EH (cell line): ENCODE measurements around the gene CDX1.
A peak's percentile ranks its signal among the peaks of the same experiment; 100 is the strongest.

Source experiments
- DNase-seq: peaks from one replicate; pipeline ENCODE4 v3.0.0-alpha.2; 2015; ENCODE audit warnings: low read depth

Gene CDX1

GRCh38 chr5:150163547-150164059 is 3.0 kb upstream of the CDX1 start:
- DNase-seq = peak; percentile 33

DNA sequence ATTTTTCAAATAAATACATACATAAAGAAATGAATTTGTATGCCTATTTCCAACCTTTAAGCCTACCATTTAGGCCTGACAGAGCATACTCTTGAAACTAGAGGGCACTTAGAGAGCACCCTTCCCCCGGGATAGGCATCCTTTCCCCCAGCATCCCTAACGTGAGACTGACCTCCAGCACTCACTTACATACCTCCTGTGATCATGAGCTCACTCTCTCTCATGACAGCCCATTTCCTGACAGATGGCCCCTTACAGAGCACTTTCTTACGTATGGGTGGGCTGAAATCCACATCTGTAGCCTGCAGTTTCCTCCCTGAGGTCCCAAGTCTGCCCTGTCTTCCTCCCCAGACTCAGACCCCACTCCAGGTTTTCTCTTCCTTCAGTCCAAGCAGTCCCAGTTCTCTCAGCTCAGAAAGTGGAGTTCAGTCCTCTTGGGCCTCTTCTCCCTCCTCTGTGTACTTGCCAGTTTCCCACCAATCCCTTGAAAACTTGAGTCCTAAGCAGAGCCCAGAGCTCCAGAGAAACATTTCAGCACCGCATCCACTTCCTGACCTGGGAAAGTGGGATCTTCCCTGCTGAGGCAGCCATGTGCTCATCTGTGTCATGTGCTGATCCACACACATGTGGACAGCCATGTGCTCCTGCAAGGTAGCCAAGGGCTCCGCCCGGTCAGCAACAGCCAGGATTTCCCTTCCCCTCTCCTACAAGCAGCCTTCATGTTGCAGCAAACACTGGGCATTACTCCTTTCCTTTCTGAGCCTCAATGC is 2.2 kb upstream of the CDX1 start:
- peak; percentile 25 for DNase-seq

- DNase-seq = no peak
Observed at GRCh38 chr5:150166037-150166649, 435 bp upstream of the CDX1 start.

DNA sequence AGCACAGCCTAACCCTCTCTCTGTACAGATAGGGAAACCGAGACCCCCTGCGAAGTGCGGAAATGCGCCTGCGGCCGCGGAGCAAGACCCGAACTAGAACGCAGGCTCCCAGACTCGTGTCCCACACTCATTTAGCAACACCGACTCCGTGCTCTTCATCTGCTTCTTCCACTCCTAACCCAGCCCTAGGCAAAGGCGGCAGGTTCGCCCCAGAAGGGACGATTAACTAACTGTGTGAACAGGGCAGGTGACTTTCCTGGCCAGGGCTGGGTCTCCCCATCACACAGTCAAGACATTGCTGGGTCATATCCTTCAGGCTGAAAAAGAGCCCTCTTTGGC is 903 bp downstream of the CDX1 start:
- no peak for DNase-seq

DNA sequence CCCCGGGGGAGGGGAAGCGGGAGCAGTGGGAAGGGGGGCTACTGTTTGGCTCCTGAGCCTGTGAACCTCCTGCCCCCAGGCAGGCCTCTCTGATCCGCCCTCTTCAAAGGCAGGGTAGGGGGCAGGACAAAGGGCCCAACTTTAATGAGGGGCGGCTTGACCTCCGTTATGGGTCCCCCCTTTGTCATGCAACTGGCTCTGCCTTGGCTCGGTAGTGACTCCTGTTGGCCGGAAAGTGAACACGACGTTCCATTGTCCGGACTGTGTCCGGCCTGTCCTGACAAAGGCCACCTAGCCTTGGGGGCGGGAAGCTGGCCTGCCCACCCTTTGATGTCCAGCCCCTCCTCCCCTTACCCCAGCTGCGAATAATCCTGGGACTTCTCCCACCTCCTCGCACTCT is 1.3 kb downstream of the CDX1 start:
- no peak for DNase-seq

- no peak for DNase-seq
Observed at GRCh38 chr5:150168864-150169263, 2.3 kb downstream of the CDX1 start.

DNA sequence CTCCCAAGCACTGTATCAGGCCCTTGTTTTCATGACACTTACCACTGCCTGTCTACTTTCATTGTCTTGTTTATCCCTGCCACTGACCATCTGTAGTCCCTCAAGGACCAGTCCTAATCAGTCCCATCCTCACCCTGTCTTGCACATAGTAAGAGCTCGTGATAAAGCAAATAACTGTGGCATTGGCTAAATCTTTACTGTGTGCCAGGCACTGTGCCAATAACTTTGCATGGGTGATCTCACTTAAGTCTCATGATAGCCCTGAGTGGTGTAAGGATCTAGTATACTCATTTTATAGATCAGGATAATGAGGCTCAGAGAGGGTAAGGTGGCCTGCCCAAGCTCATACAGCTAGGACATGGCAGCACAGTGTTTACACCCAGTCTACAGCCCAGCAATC is 5.6 kb downstream of the CDX1 start:
- DNase-seq = peak; percentile 46

- DNase-seq = no peak
Observed at GRCh38 chr5:150172556-150172955, 6.0 kb downstream of the CDX1 start.

DNA sequence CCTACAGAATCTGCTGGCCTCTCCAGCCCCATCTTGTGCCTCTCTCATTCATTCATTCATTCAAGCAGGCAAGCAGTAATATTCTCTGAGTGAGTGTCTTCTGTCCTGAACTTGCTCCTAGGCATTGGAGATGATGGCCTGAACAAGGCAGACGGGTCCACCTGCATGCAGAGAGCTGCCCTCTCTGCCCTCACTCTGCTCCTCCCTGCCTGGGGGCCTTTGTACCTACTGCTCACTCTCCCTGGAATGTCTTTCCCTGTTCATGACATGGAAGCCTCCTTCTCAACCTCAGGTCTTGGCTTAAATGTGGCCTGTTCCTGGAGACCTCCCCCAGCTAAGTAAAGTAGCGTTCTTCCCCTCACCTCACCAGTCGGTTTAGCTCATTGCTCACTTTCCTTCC is 6.6 kb downstream of the CDX1 start:
- no peak for DNase-seq

- DNase-seq = no peak
Observed at GRCh38 chr5:150174285-150174684, 7.7 kb downstream of the CDX1 start.

GRCh38 chr5:150175076-150175475 is 8.5 kb downstream of the CDX1 start:
- peak; percentile 53 for DNase-seq

DNA sequence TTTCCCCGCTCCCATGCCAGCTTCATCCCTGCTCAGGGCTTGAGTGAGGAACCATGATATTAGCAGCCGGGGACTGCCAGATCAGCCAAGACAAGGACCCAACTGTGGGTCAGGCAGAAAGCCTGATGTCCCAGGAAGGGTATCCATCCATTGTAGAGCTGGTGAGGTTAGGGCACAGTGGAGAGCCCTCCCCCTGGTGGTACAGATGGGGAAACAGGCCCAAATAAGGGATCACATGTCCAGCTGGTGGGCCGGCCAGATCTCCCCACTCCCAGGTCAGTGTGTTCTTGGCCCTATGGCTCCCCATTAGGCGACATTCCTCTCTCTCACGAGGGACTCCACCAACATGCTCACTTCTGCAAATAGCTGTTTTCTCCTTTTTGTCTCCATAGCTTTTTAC is 9.0 kb downstream of the CDX1 start:
- DNase-seq = peak; percentile 65

DNA sequence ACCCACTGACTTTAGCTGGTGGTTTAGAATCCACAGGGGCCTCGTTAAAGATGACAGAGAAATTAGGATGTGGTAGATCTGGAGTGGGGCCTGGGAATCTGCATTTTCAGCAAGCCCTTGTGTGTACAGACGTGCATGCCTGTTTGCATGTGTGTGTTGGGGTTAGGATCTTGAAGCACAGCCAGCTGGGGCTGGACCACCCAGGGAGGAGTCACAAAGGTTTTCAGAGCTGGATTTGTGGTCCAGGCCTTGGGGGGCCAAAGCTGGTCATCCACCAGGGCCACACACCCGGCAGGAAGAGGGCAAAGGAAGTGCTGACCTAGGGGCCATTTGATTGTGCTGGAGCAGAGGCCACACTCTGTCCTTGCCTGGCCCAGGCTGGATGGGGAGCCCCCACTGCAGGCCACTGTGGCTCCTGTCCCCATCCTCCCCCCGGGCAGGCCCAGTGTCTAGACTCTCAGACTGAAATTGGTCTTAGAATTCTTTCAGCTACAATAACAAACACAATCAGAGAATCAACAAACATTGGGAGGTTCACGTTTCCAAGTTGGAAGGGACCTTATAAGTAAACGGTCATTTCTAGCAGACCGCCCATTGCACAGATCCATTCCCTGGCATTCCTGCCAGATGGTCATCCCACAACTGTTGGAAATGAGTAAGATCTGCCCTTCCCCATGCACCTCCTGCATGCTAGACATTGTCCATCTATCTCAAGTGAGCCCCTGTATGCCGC is 10.3 kb downstream of the CDX1 start:
- DNase-seq = peak; percentile 30

GRCh38 chr5:150177721-150178120 is 11.1 kb downstream of the CDX1 start:
- DNase-seq = no peak

DNA sequence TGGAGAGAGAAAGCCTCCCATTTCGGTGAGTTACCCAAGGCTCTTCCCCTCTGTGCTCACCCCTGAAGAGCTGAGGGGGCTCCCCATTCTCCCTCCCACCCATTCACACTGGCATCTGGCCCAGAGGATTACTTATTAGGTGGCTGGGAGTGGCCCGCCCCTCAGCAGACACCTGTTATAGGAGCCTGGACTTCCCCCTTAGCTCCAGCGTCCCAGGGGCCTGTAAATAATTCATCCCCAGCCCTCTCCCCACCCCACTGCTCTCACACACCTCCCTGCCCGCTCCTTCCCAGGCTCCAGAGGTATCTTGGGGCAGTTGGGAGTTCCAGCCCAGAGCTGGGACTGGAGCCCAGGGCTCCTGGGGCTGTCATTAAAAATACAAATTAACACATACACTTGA is 11.7 kb downstream of the CDX1 start:
- no peak for DNase-seq

DNA sequence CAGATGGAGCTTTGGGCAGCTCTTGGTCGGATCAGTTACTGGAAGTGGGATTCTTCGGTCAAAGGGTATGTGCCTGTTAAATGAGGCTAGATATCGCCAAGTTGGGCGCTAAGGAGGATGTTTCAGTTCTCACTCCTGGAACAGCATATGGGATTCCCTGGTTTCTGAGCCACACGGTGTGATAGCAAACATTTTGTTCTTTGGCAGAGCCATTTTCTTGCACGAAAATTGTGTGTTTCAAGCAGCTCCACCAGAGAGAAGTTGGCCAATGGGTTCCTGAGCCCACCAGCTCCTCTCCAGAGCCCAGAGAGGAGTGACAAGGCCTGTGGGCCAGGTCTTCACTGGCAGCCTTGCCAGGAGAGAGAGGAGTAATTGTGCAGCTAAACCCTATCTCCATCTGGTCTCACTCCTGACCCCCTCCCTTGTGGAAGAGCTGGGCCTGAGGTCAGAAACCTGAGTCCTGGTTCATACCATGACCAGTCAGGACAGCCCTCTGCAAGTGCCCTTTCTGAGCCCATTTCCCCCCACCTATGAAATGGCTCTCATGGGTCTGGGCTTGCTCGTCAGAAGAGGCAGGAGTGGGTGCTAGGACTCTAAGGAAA is 12.5 kb downstream of the CDX1 start:
- DNase-seq = no peak

DNA sequence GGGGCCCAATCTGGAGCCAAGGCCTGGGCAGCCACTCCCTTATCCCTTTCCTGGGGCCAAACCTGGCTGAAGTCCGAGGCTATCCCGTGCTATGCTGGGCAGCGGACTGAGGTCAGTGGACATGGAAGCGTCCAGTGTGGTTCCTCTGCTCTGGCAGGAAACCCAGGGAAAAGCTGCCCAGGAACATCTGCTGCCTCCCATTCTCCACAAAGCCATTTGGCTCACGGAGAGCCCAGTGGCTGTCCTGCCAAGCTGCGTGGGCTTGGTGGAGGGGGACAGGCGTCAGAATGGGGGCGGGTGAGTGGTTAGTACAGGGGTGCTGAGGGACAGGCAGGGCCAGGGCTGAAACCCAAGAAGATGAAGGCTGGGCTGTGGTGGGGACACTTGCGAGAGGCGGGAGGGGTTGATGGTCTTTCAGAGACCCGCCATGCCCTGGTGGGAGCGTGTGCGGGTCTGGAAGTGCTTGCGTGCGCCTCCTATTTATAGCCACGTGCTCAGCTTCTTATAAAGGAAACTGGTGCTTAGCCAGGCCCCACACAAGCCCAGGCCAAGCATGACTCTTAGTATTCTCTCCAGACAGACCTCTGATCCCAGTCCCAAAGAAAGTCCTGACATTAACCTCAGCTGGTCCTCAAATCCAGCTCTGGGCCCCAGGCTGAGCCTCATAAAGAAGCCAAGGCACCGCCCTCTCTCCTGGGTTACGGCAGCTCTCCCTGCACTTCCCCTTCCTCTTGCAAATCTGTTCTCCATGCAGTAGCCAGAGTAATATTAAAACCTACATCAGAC is 13.9 kb downstream of the CDX1 start:
- no peak for DNase-seq

- DNase-seq = peak; percentile 72
Observed at GRCh38 chr5:150181027-150181426, 14.4 kb downstream of the CDX1 start.

- peak; percentile 36 for DNase-seq
Observed at GRCh38 chr5:150181766-150182545, 15.4 kb downstream of the CDX1 start.

DNA sequence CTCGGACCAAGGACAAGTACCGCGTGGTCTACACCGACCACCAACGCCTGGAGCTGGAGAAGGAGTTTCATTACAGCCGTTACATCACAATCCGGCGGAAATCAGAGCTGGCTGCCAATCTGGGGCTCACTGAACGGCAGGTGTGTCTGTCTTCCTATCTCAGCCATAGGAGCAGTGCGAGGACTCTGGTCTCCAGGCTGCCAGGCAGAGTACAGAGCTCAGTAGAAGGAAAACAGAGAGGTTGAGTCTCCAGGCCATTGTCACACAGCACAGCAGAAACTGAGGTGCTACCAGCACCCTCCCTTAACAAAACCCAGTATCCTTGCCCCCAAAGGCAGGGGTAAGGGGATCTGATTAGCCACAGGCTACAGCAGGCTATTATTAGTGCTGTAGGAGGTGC is 16.2 kb downstream of the CDX1 start:
- DNase-seq = no peak

DNA sequence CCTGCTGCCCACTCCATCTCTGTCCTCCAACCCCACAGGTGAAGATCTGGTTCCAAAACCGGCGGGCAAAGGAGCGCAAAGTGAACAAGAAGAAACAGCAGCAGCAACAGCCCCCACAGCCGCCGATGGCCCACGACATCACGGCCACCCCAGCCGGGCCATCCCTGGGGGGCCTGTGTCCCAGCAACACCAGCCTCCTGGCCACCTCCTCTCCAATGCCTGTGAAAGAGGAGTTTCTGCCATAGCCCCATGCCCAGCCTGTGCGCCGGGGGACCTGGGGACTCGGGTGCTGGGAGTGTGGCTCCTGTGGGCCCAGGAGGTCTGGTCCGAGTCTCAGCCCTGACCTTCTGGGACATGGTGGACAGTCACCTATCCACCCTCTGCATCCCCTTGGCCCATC is 16.9 kb downstream of the CDX1 start:
- DNase-seq = no peak
